ENCODE measurements around the gene PLAAT5.
"Not testable (repeated sequence)": the region's sequence is repeated elsewhere in the genome, so short reads cannot be mapped to it uniquely, and the experiment has no call there.

PLAAT5 gene

GRCh38 chr11:63478896-63479295 lies 12.1 kb downstream of the PLAAT5 start:
- DNase-seq, result peak; percentile 58

GRCh38 chr11:63476618-63477017 lies 14.3 kb downstream of the PLAAT5 start:
- DNase-seq, result no peak

- no peak for DNase-seq
These were observed 18.6 kb downstream of the PLAAT5 start for GRCh38 chr11:63472372-63472771.

- no peak for DNase-seq
These were observed 20.7 kb downstream of the PLAAT5 start for GRCh38 chr11:63470311-63470710.

GRCh38 chr11:63462137-63462536 lies 28.8 kb downstream of the PLAAT5 start:
- DNase-seq, result no peak

- no peak for DNase-seq
These were observed 31.4 kb downstream of the PLAAT5 start for GRCh38 chr11:63459586-63459985.

- no peak for DNase-seq
These were observed 42.3 kb downstream of the PLAAT5 start for GRCh38 chr11:63448646-63449045.

GRCh38 chr11:63445720-63446119 lies 45.2 kb downstream of the PLAAT5 start:
- no peak for DNase-seq

GRCh38 chr11:63445118-63445517 lies 45.8 kb downstream of the PLAAT5 start:
- DNase-seq, result no peak

GRCh38 chr11:63444160-63444559 lies 46.8 kb downstream of the PLAAT5 start:
- no peak for DNase-seq

GRCh38 chr11:63443714-63444113 lies 47.3 kb downstream of the PLAAT5 start:
- no peak for DNase-seq

GRCh38 chr11:63435831-63436230 lies 55.1 kb downstream of the PLAAT5 start:
- not testable (repeated sequence) for DNase-seq

- not testable (repeated sequence) for DNase-seq
These were observed 55.6 kb downstream of the PLAAT5 start for GRCh38 chr11:63435351-63435750.

- DNase-seq, result not testable (repeated sequence)
These were observed 60.2 kb downstream of the PLAAT5 start for GRCh38 chr11:63430731-63431130.

GRCh38 chr11:63427971-63428508 lies 62.9 kb downstream of the PLAAT5 start:
- DNase-seq, result no peak

- DNase-seq, result no peak
These were observed 73.7 kb downstream of the PLAAT5 start for GRCh38 chr11:63417174-63417852.

Data from NCI-H226 (cell line).